Liver (tissue), 3 donors: ENCODE data around the gene NBPF6.
"Not testable (repeated sequence)": the region's sequence is repeated elsewhere in the genome, so short reads cannot be mapped to it uniquely, and the experiment has no call there.

Experiments
- ATF3 ChIP-seq: IDR thresholded peaks from 2 replicates; pipeline ENCODE4 v1.6.1; 2016; ENCODE audit warnings: antibody characterized with exemption
- EGR1 ChIP-seq, 2 donors: IDR thresholded peaks; 2 replicates each; pipeline ENCODE4 v1.6.1; 2016 to 2018; ENCODE audit warnings: antibody characterized with exemption in 2 of 2, low read depth in 2 of 2
- FOXA1 ChIP-seq: IDR thresholded peaks from 2 replicates; pipeline ENCODE4 v1.6.1; 2016; ENCODE audit warnings: antibody characterized with exemption
- GABPA ChIP-seq, 2 donors: IDR thresholded peaks in 1 of 2; conservative IDR thresholded peaks in 1 of 2; 2 replicates each; pipeline ENCODE4 v1.6.1; 2016; ENCODE audit warnings: antibody characterized with exemption in 2 of 2, mild to moderate bottlenecking in 1 of 2, moderate library complexity in 1 of 2
- HNF4G ChIP-seq: IDR thresholded peaks from 2 replicates; pipeline ENCODE4 v1.6.1; 2016; ENCODE audit warnings: antibody characterized with exemption
- JUND ChIP-seq, 2 donors: IDR thresholded peaks; 2 replicates each; pipeline ENCODE4 v1.6.1; 2016; ENCODE audit warnings: antibody characterized with exemption in 2 of 2
- NR2F2 ChIP-seq: IDR thresholded peaks from 2 replicates; pipeline ENCODE4 v1.6.1; 2016; ENCODE audit warnings: antibody characterized with exemption
- RAD21 ChIP-seq, 2 donors: IDR thresholded peaks; 2 replicates each; pipeline ENCODE4 v1.6.1; 2016; ENCODE audit warnings: antibody characterized with exemption in 2 of 2, mild to moderate bottlenecking in 2 of 2
- SP1 ChIP-seq: IDR thresholded peaks from 2 replicates; pipeline ENCODE4 v1.6.1; 2018; ENCODE audit warnings: antibody characterized with exemption, mild to moderate bottlenecking
- TAF1 ChIP-seq: conservative IDR thresholded peaks from 2 replicates; pipeline ENCODE4 v1.6.1; 2016; ENCODE audit warnings: antibody characterized with exemption, mild to moderate bottlenecking
- YY1 ChIP-seq: IDR thresholded peaks from 2 replicates; pipeline ENCODE4 v1.6.1; 2016; ENCODE audit warnings: antibody characterized with exemption, mild to moderate bottlenecking
- TF ChIP-seq, protein P1 (sequence below): fragments of 150-350 bp; IDR thresholded peaks from 2 replicates; pipeline ENCODE4 v1.5.1; 2017; ENCODE audit warnings: improper control_type of control experiment, low read depth, low read length; ENCODE audit not compliant: missing input control
- TF ChIP-seq, protein P2 (sequence below): IDR thresholded peaks from 2 replicates; pipeline ENCODE4 v1.6.1; 2016; ENCODE audit warnings: antibody characterized with exemption, mild to moderate bottlenecking
- TF ChIP-seq, protein P3 (sequence below): IDR thresholded peaks from 2 replicates; pipeline ENCODE4 v1.6.1; 2016; ENCODE audit warnings: antibody characterized with exemption
- donor health status: healthy.
- donor health status: healthy.

- not testable (repeated sequence) for TF ChIP-seq EGR1 (IDR thresholded peaks at IDR 0.05; ENCODE audit: low read depth in 2 of 2); RAD21 (IDR thresholded peaks at IDR 0.05); JUND (IDR thresholded peaks at IDR 0.05); NR2F2; ATF3; HNF4G; GABPA (IDR thresholded peaks at IDR 0.05 in 1 of 2, conservative IDR thresholded peaks at IDR 0.05 in 1 of 2); TAF1; YY1; SP1; FOXA1
- TF ChIP-seq, protein P1, sequence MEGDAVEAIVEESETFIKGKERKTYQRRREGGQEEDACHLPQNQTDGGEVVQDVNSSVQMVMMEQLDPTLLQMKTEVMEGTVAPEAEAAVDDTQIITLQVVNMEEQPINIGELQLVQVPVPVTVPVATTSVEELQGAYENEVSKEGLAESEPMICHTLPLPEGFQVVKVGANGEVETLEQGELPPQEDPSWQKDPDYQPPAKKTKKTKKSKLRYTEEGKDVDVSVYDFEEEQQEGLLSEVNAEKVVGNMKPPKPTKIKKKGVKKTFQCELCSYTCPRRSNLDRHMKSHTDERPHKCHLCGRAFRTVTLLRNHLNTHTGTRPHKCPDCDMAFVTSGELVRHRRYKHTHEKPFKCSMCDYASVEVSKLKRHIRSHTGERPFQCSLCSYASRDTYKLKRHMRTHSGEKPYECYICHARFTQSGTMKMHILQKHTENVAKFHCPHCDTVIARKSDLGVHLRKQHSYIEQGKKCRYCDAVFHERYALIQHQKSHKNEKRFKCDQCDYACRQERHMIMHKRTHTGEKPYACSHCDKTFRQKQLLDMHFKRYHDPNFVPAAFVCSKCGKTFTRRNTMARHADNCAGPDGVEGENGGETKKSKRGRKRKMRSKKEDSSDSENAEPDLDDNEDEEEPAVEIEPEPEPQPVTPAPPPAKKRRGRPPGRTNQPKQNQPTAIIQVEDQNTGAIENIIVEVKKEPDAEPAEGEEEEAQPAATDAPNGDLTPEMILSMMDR, result not testable (repeated sequence)
- TF ChIP-seq, protein P2, sequence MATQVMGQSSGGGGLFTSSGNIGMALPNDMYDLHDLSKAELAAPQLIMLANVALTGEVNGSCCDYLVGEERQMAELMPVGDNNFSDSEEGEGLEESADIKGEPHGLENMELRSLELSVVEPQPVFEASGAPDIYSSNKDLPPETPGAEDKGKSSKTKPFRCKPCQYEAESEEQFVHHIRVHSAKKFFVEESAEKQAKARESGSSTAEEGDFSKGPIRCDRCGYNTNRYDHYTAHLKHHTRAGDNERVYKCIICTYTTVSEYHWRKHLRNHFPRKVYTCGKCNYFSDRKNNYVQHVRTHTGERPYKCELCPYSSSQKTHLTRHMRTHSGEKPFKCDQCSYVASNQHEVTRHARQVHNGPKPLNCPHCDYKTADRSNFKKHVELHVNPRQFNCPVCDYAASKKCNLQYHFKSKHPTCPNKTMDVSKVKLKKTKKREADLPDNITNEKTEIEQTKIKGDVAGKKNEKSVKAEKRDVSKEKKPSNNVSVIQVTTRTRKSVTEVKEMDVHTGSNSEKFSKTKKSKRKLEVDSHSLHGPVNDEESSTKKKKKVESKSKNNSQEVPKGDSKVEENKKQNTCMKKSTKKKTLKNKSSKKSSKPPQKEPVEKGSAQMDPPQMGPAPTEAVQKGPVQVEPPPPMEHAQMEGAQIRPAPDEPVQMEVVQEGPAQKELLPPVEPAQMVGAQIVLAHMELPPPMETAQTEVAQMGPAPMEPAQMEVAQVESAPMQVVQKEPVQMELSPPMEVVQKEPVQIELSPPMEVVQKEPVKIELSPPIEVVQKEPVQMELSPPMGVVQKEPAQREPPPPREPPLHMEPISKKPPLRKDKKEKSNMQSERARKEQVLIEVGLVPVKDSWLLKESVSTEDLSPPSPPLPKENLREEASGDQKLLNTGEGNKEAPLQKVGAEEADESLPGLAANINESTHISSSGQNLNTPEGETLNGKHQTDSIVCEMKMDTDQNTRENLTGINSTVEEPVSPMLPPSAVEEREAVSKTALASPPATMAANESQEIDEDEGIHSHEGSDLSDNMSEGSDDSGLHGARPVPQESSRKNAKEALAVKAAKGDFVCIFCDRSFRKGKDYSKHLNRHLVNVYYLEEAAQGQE, result not testable (repeated sequence)
- TF ChIP-seq, protein P3, sequence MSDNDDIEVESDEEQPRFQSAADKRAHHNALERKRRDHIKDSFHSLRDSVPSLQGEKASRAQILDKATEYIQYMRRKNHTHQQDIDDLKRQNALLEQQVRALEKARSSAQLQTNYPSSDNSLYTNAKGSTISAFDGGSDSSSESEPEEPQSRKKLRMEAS, result not testable (repeated sequence)
These were observed 44.9 kb downstream of the NBPF6 start for GRCh38 chr1:108495008-108495407.
